ENCODE measurements around the gene CPN2.

DNA sequence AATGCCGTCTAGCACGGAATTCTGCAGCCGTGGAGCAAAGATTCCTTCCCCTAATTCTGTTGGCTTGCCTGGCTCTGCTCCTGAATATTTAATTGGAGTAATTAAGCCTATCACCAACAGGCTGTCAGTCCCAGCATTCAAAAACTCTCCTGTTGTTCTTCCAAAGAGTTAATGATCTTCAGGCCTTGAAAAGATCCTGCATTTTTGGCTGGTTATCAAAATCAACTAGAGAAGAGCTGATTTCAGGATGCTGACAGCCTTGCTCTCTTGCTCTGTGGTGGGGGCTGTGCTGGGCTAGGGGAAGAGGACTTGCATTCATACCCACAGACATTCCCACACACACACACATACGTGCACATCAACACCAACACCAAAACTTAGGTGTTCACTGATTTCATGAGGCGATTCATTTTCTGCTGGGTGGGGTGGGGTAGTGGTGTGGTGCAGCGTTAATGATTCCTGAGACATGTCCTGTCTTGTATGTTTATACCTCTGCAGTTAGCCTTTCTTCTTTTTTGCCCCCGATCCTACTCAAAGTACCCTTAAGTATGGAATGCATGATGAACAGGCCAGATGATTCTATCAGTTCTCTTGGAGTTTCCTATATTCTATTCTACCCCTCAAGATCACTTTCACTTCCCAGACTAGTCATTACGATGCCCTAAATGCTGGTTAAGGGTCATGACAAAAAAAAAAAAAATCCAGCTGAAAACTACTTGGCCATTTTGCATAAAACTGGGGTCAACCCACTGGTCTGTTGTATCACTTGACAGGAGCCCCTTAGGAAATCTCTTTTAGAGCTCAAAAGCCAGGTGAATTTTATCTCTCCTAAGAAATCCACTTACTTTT is 42.3 kb downstream of the CPN2 start:
- TF ChIP-seq, protein P1, sequence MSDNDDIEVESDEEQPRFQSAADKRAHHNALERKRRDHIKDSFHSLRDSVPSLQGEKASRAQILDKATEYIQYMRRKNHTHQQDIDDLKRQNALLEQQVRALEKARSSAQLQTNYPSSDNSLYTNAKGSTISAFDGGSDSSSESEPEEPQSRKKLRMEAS (IDR thresholded peaks at IDR 0.05): no peak
- no peak for TF ChIP-seq ESRRA (IDR thresholded peaks at IDR 0.05; ENCODE audit: borderline replicate concordance, low read length)
- TF ChIP-seq, protein P2, sequence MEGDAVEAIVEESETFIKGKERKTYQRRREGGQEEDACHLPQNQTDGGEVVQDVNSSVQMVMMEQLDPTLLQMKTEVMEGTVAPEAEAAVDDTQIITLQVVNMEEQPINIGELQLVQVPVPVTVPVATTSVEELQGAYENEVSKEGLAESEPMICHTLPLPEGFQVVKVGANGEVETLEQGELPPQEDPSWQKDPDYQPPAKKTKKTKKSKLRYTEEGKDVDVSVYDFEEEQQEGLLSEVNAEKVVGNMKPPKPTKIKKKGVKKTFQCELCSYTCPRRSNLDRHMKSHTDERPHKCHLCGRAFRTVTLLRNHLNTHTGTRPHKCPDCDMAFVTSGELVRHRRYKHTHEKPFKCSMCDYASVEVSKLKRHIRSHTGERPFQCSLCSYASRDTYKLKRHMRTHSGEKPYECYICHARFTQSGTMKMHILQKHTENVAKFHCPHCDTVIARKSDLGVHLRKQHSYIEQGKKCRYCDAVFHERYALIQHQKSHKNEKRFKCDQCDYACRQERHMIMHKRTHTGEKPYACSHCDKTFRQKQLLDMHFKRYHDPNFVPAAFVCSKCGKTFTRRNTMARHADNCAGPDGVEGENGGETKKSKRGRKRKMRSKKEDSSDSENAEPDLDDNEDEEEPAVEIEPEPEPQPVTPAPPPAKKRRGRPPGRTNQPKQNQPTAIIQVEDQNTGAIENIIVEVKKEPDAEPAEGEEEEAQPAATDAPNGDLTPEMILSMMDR (IDR thresholded peaks at IDR 0.05): no peak
- no peak for TF ChIP-seq CEBPB (IDR thresholded peaks at IDR 0.05)
- no peak for TF ChIP-seq RFX5 (IDR thresholded peaks at IDR 0.05)
- no peak for TF ChIP-seq CHD4 (IDR thresholded peaks at IDR 0.05; ENCODE audit: borderline replicate concordance)
- TF ChIP-seq POLR2A (IDR thresholded peaks at IDR 0.05; ENCODE audit: low read length): no peak
